ENCODE data around the gene GAPT.

GRCh38 chr5:58497921-58498320 is 6.7 kb downstream of the GAPT start:
- no peak for TF ChIP-seq CTCF (IDR thresholded peaks at IDR 0.05)
- TF ChIP-seq POLR2A (IDR thresholded peaks at IDR 0.05): no peak
